CD8-positive, alpha-beta memory T cell (primary cell): Measurements from ENCODE around the gene ZNF512B. TPM values are rescaled to one million over a fixed set of nuclear protein-coding genes. Genes with fewer than 3 reads are reported as not detected.
"Not testable (repeated sequence)": the region's sequence is repeated elsewhere in the genome, so short reads cannot be mapped to it uniquely, and the experiment has no call there.

Experiments
- CTCF ChIA-PET: fragments of 350-600 bp; sonication (Branson Sonifier 250); formaldehyde crosslinking; loops from one replicate; lab custom pipeline; 2021; ENCODE audit warnings: antibody characterized with exemption; lab: Charles Lee
- POLR2A ChIA-PET: fragments of 350-600 bp; sonication (Branson Sonifier 250); formaldehyde crosslinking; loops from one replicate; lab custom pipeline; 2021; ENCODE audit warnings: antibody characterized with exemption; lab: Charles Lee
- DNase-seq, 5 donors: peaks; one replicate each; pipeline versions ENCODE4 v3.0.0 to v3.0.0-alpha.2; 2020 to 2022; ENCODE audit warnings: mixed read lengths in 1 of 5
- H3K27ac ChIP-seq: one replicate; pipeline ENCODE4 v1.7.0; 2013; ENCODE audit warnings: low read depth, mild to moderate bottlenecking, low read length, moderate library complexity
- H3K27me3 ChIP-seq: 2 replicates; pipeline ENCODE4 v1.7.0; 2013; ENCODE audit warnings: low read length, mild to moderate bottlenecking; ENCODE audit not compliant: insufficient read depth, poor library complexity, severe bottlenecking
- H3K36me3 ChIP-seq: 2 replicates; pipeline ENCODE4 v1.7.0; 2013; ENCODE audit warnings: mild to moderate bottlenecking, low read length, moderate library complexity; ENCODE audit not compliant: insufficient read depth
- H3K4me1 ChIP-seq: 2 replicates; pipeline ENCODE4 v1.7.0; 2013; ENCODE audit warnings: mild to moderate bottlenecking, low read length, moderate library complexity; ENCODE audit not compliant: insufficient read depth
- H3K4me3 ChIP-seq: 2 replicates; pipeline ENCODE4 v1.7.0; 2013; ENCODE audit warnings: mild to moderate bottlenecking, low read length
- H3K9me3 ChIP-seq: 2 replicates; pipeline ENCODE4 v1.7.0; 2013; ENCODE audit warnings: mild to moderate bottlenecking, low read length
- H3K27ac Mint-ChIP-seq, 8 donors: one replicate each; pipeline ENCODE4 v1.8.0; 2020 to 2021; ENCODE audit warnings: mixed read lengths in 8 of 8, mild to moderate bottlenecking in 6 of 8, inconsistent platforms in 3 of 8, moderate library complexity in 3 of 8
- H3K27me3 Mint-ChIP-seq, 2 donors: one replicate each; pipeline ENCODE4 v1.8.0; 2020 to 2021; ENCODE audit warnings: mixed read lengths in 2 of 2, mild to moderate bottlenecking in 1 of 2, moderate library complexity in 1 of 2
- H3K36me3 Mint-ChIP-seq, 3 donors: one replicate each; pipeline ENCODE4 v1.8.0; 2020 to 2021; ENCODE audit warnings: mixed read lengths in 3 of 3, inconsistent platforms in 1 of 3, mild to moderate bottlenecking in 1 of 3
- H3K4me1 Mint-ChIP-seq, 3 donors: one replicate each; pipeline ENCODE4 v1.8.0; 2020 to 2021; ENCODE audit warnings: mixed read lengths in 3 of 3, inconsistent platforms in 1 of 3, mild to moderate bottlenecking in 1 of 3
- H3K4me3 Mint-ChIP-seq, 7 donors: one replicate each; pipeline ENCODE4 v1.8.0; 2020 to 2021; ENCODE audit warnings: mixed read lengths in 7 of 7, mild to moderate bottlenecking in 6 of 7, moderate library complexity in 4 of 7, inconsistent platforms in 2 of 7
- H3K9me3 Mint-ChIP-seq, 5 donors: one replicate each; pipeline ENCODE4 v1.8.0; 2020 to 2022; ENCODE audit warnings: mixed read lengths in 5 of 5, mild to moderate bottlenecking in 3 of 5, moderate library complexity in 2 of 5, inconsistent platforms in 1 of 5
- polyA plus RNA-seq: library from polyadenylated mRNA; unstranded; fragments of 300-500 nt; fragmentation: Illumina TruSeq; gene quantifications from one replicate; pipeline ENCODE4 v1.2.3, GENCODE V29; 2021
- total RNA-seq, 2 experiments: library from RNA; stranded (reverse); gene quantifications; one replicate each; pipeline ENCODE4 v1.2.3, GENCODE V29; 2021

The ZNF512B gene
- total and polyA plus RNA-seq, 3 experiments from 2014 or later = 1.0 to 12.1 (median 11.5) TPM

- CTCF ChIA-PET = interaction anchor here (0.7 to 0.9 kb wide), 2 partner anchors 62 to 159 kb away, joined by 3 to 4 read pairs; no protein-coding TSS in a partner anchor
- H3K27me3 Mint-ChIP-seq, H3K9me3 ChIP-seq, H3K4me3 ChIP-seq, H3K36me3 ChIP-seq, H3K9me3 Mint-ChIP-seq, H3K27ac ChIP-seq, H3K27me3 ChIP-seq, POLR2A ChIA-PET: not testable (repeated sequence)
- peaks cover 29% of the 10 kb centered on the region for H3K4me1 ChIP-seq
- Mint-ChIP-seq H3K36me3 (peaks cover 0 to 18% (median 5%) of the 10 kb centered on the region in 3 donors), H3K27ac (peak overlapping the region in 1 of 8 donors; percentile 14), H3K4me3 (peak overlapping the region in 2 of 7 donors; percentile 39 to 87), H3K4me1 (peaks cover 23 to 48% (median 33%) of the 10 kb centered on the region in 3 donors)
- peak in 1 of 5 donors; percentile 36 for DNase-seq
Measured at GRCh38 chr20:63971960-63972311, 2.2 kb upstream of the ZNF512B start.

- H3K36me3 ChIP-seq = peaks cover 7% of the 10 kb centered on the region
- peaks cover 15 to 38% (median 22%) of the 10 kb centered on the region in 3 donors for H3K4me1 Mint-ChIP-seq
- H3K27ac Mint-ChIP-seq = peak overlapping the region in 2 of 8 donors; percentile 22 to 38
- peaks cover 0 to 19% (median 5%) of the 10 kb centered on the region in 3 donors for H3K36me3 Mint-ChIP-seq
- no peaks in the 10 kb centered on the region for H3K9me3 ChIP-seq
- POLR2A ChIA-PET = interaction anchor here (0.7 kb wide), 1 partner anchor 12 kb away, joined by 3 read pairs; no protein-coding TSS in a partner anchor
- peak in 1 of 5 donors; percentile 36 for DNase-seq
- no peak overlapping the region for H3K4me3 ChIP-seq
- H3K9me3 Mint-ChIP-seq = peaks cover 0 to 3% (median 0%) of the 10 kb centered on the region in 5 donors
- CTCF ChIA-PET = no interaction called here
- peaks cover 22% of the 10 kb centered on the region for H3K4me1 ChIP-seq
- no peak overlapping the region for H3K27ac ChIP-seq
- H3K27me3 Mint-ChIP-seq = peaks cover 0 to 1% of the 10 kb centered on the region in 2 donors
- H3K4me3 Mint-ChIP-seq = peak overlapping the region; percentile 71 to 85 (median 75)
- H3K27me3 ChIP-seq = no peaks in the 10 kb centered on the region
Measured at GRCh38 chr20:63970714-63971431, 1.1 kb upstream of the ZNF512B start.

- CTCF ChIA-PET = interaction anchor here (1.4 kb wide), 2 partner anchors 13 to 70 kb away, joined by 4 read pairs; partner anchors contain the start of gene UCKL1
- POLR2A ChIA-PET = interaction anchor here (0.6 to 1.4 kb wide), 2 partner anchors 11 to 241 kb away, joined by 3 to 4 read pairs; partner anchors contain the start of genes PRPF6 and SAMD10
- H3K36me3 Mint-ChIP-seq = peaks cover 0 to 14% (median 5%) of the 10 kb centered on the region in 3 donors
- DNase-seq = peak; percentile 30 to 68 (median 35)
- Histone ChIP-seq H3K27ac (peak overlapping the region; percentile 38), H3K36me3 (peaks cover 4% of the 10 kb centered on the region), H3K9me3 (no peaks in the 10 kb centered on the region), H3K4me1 (peaks cover 22% of the 10 kb centered on the region), H3K4me3 (peak overlapping the region; percentile 71), H3K27me3 (no peaks in the 10 kb centered on the region)
- H3K9me3 Mint-ChIP-seq = peaks cover 0 to 3% (median 0%) of the 10 kb centered on the region in 5 donors
- peak overlapping the region; percentile 57 to 91 (median 80) for H3K27ac Mint-ChIP-seq
- peaks cover 0 to 1% of the 10 kb centered on the region in 2 donors for H3K27me3 Mint-ChIP-seq
- peak overlapping the region; percentile 76 to 89 (median 80) for H3K4me3 Mint-ChIP-seq
- peaks cover 15 to 33% (median 21%) of the 10 kb centered on the region in 3 donors for H3K4me1 Mint-ChIP-seq
Measured at GRCh38 chr20:63968928-63969760, 586 bp downstream of the ZNF512B start.

GRCh38 chr20:63968136-63968927 is 1.4 kb downstream of the ZNF512B start:
- peak overlapping the region; percentile 57 to 91 (median 80) for H3K27ac Mint-ChIP-seq
- H3K36me3 ChIP-seq = peaks cover 4% of the 10 kb centered on the region
- H3K9me3 Mint-ChIP-seq = peaks cover 0 to 3% (median 0%) of the 10 kb centered on the region in 5 donors
- peak overlapping the region; percentile 38 for H3K27ac ChIP-seq
- no peaks in the 10 kb centered on the region for H3K9me3 ChIP-seq
- no peaks in the 10 kb centered on the region for H3K27me3 ChIP-seq
- ChIA-PET POLR2A (interaction anchor here (0.6 to 1.4 kb wide), 2 partner anchors 12 to 240 kb away, joined by 3 to 4 read pairs; partner anchors contain the start of genes PRPF6 and SAMD10), CTCF (interaction anchor here (1.2 to 1.4 kb wide), 3 partner anchors 12 to 70 kb away, joined by 3 to 4 read pairs (median 4); partner anchors contain the start of gene UCKL1)
- H3K27me3 Mint-ChIP-seq = peaks cover 0 to 1% of the 10 kb centered on the region in 2 donors
- H3K4me1 ChIP-seq = peaks cover 17% of the 10 kb centered on the region
- H3K4me3 Mint-ChIP-seq = peak overlapping the region; percentile 76 to 89 (median 80)
- peak overlapping the region; percentile 71 for H3K4me3 ChIP-seq
- peaks cover 0 to 17% (median 2%) of the 10 kb centered on the region in 3 donors for H3K36me3 Mint-ChIP-seq
- peaks cover 11 to 25% (median 13%) of the 10 kb centered on the region in 3 donors for H3K4me1 Mint-ChIP-seq
- peak in 1 of 5 donors; percentile 19 for DNase-seq

GRCh38 chr20:63967330-63968135 is 2.2 kb downstream of the ZNF512B start:
- H3K9me3 Mint-ChIP-seq = peaks cover 0 to 3% (median 0%) of the 10 kb centered on the region in 5 donors
- H3K27me3 ChIP-seq = no peaks in the 10 kb centered on the region
- H3K4me1 ChIP-seq = peaks cover 17% of the 10 kb centered on the region
- H3K4me1 Mint-ChIP-seq = peaks cover 7 to 21% (median 11%) of the 10 kb centered on the region in 3 donors
- peaks cover 4% of the 10 kb centered on the region for H3K36me3 ChIP-seq
- H3K27ac ChIP-seq = no peak overlapping the region
- ChIA-PET CTCF (interaction anchor here (1.2 to 1.4 kb wide), 3 partner anchors 11 to 71 kb away, joined by 3 to 4 read pairs (median 4); partner anchors contain the start of gene UCKL1), POLR2A (interaction anchor here (1.4 kb wide), 1 partner anchor 13 kb away, joined by 4 read pairs; the partner anchor contains the start of genes PRPF6 and SAMD10)
- H3K36me3 Mint-ChIP-seq = peaks cover 0 to 21% (median 0%) of the 10 kb centered on the region in 3 donors
- peaks cover 0 to 2% of the 10 kb centered on the region in 2 donors for H3K27me3 Mint-ChIP-seq
- DNase-seq = peak in 1 of 5 donors; percentile 39
- peak overlapping the region in 1 of 8 donors; percentile 91 for H3K27ac Mint-ChIP-seq
- H3K4me3 Mint-ChIP-seq = peak overlapping the region in 3 of 7 donors; percentile 78 to 84 (median 80)
- H3K4me3 ChIP-seq = no peak overlapping the region
- H3K9me3 ChIP-seq = no peaks in the 10 kb centered on the region

- peak overlapping the region in 1 of 7 donors; percentile 70 for H3K4me3 Mint-ChIP-seq
- POLR2A ChIA-PET = no interaction called here
Measured at GRCh38 chr20:63966944-63967322, 2.8 kb downstream of the ZNF512B start.

More at GRCh38 chr20:63966944-63967322, 2.8 kb downstream of the ZNF512B start:
- Mint-ChIP-seq H3K27ac (no peak overlapping the region), H3K36me3 (peaks cover 0 to 26% (median 0%) of the 10 kb centered on the region in 3 donors), H3K9me3 (peaks cover 0 to 3% (median 0%) of the 10 kb centered on the region in 5 donors), H3K4me1 (peaks cover 7 to 21% (median 11%) of the 10 kb centered on the region in 3 donors), H3K27me3 (peaks cover 0 to 2% of the 10 kb centered on the region in 2 donors)
- Histone ChIP-seq H3K4me1 (peaks cover 17% of the 10 kb centered on the region), H3K9me3 (no peaks in the 10 kb centered on the region), H3K27me3 (no peaks in the 10 kb centered on the region), H3K36me3 (peaks cover 4% of the 10 kb centered on the region), H3K27ac (no peak overlapping the region), H3K4me3 (no peak overlapping the region)
- CTCF ChIA-PET = no interaction called here
- DNase-seq = peak in 1 of 5 donors; percentile 41
